Psoas muscle (tissue), 8 donors: Measurements from ENCODE around the gene TCTN2. TPM values are rescaled to one million over a fixed set of nuclear protein-coding genes. Genes with fewer than 3 reads are reported as not detected.
A peak's percentile ranks its signal among the peaks of the same experiment; 100 is the strongest.

Source experiments
- ATAC-seq, 4 donors: fragments of 200-7000 bp; cut with Tn5 transposase; one replicate each; pipeline ENCODE4 v1.9.1; 2020; ENCODE audit warnings: moderate library complexity in 3 of 4, mild to moderate bottlenecking in 2 of 4
- DNase-seq, 2 donors: peaks; one replicate each; pipeline ENCODE4 v3.0.0-alpha.2; 2020
- H3K27ac ChIP-seq: fragments of 200-600 bp; one replicate; pipeline ENCODE4 v1.8.0; 2022
- H3K27me3 ChIP-seq, 3 donors: fragments of 200-600 bp in 1 of 3; one replicate each; pipeline versions ENCODE4 v1.6.1 to v1.8.0; 2013 to 2022; ENCODE audit warnings: low read length in 2 of 3, mild to moderate bottlenecking in 2 of 3, moderate library complexity in 1 of 3; ENCODE audit not compliant: insufficient read depth in 3 of 3
- H3K36me3 ChIP-seq, 2 donors: fragments of 200-600 bp in 1 of 2; one replicate each; pipeline versions ENCODE4 v1.6.1 to v1.8.0; 2013 to 2022; ENCODE audit warnings: low read depth in 1 of 2, mild to moderate bottlenecking in 1 of 2, moderate library complexity in 1 of 2; ENCODE audit not compliant: insufficient read depth in 1 of 2
- H3K4me1 ChIP-seq: fragments of 200-600 bp; one replicate; pipeline ENCODE4 v1.8.0; 2022
- H3K4me3 ChIP-seq: fragments of 200-600 bp; one replicate; pipeline ENCODE4 v1.8.0; 2022; ENCODE audit warnings: mild to moderate bottlenecking
- H3K9me3 ChIP-seq: fragments of 200-600 bp; one replicate; pipeline ENCODE4 v1.8.0; 2022
- CTCF ChIP-seq: fragments of 200-600 bp; IDR thresholded peaks from one replicate; pipeline ENCODE4 v1.8.0; 2022; ENCODE audit warnings: antibody characterized with exemption
- WGBS, 3 donors: extraction: QIAGEN DNeasy Blood & Tissue Kit; methylation state at CpG; one replicate each; pipeline versions ENCODE4 v1.1.6 to v1.1.7; 2013; 5-methylcytosine and 5-hydroxymethylcytosine counted together
- intact Hi-C, 2 donors: fragments of 100-400 bp; cut with DNase I; formaldehyde crosslinking; loops; one replicate each; pipeline versions ENCODE4 v1.11.0 to v1.14.2; 2022
- polyA plus RNA-seq, 3 donors: library from polyadenylated mRNA; stranded (reverse); fragments of 200-250 nt; gene quantifications; one replicate each; pipeline ENCODE4 v1.2.3, GENCODE V29; 2013
- total RNA-seq, 4 donors: library from RNA; stranded (reverse); fragmentation: NEBNext Ultra II Directional in 2 of 4; extraction: Animal tissue kit (Norgen Biotek cat#: 25700) in 2 of 4; gene quantifications; one replicate each; pipeline versions ENCODE4 v1.2.1 to v1.2.4, GENCODE V29; 2021 to 2023
- donor health status: healthy with polysubstance abuse.
- donor health status: DM: no; HTN: no; CAD: no; lungs with moderate emphysema.
- donor health status: Bipolar disorder and iron deficiency.
- donor health status: healthy.
- donor health status: DM: yes; HTN: yes; CAD: no.
- donor health status: DM: no; HTN: no; CAD: no.
- donor health status: DM: no; HTN: no; CAD: no.
- donor health status: DM: yes; HTN: yes; CAD: no.

TCTN2 gene
- total and polyA plus RNA-seq, 7 donors = 1.1 to 8.1 (median 1.8) TPM

- intact Hi-C loops = loop anchor here in 1 of 2 donors (10.0 kb wide), 1 partner anchor 351 kb away; no protein-coding TSS in a partner anchor
- Histone ChIP-seq H3K4me3 (peak overlapping the region; percentile 88), H3K27me3 (no peaks in the 10 kb centered on the region), H3K4me1 (peaks cover 9% of the 10 kb centered on the region), H3K27ac (peak overlapping the region; percentile 88), H3K9me3 (no peaks in the 10 kb centered on the region), H3K36me3 (peaks cover 5 to 31% of the 10 kb centered on the region in 2 donors)
- DNase-seq = no peak
- 9 to 12% (median 10%) methylated on average over 19 of the region's 19 CpGs for WGBS, 3 donors
- no peak for TF ChIP-seq CTCF
- peak in 1 of 4 donors; percentile 6 for ATAC-seq
Measured at GRCh38 chr12:123634142-123634561, 36.8 kb upstream of the TCTN2 start.

GRCh38 chr12:123643911-123644310, 27.0 kb upstream of the TCTN2 start:
- peaks cover 2 to 90% of the 10 kb centered on the region in 2 donors for H3K36me3 ChIP-seq
- intact Hi-C loops = no loop called here
- TF ChIP-seq CTCF = no peak
- no peaks in the 10 kb centered on the region for H3K9me3 ChIP-seq
- 85 to 93% (median 91%) methylated on average over 7 of the region's 7 CpGs for WGBS, 3 donors
- no peak overlapping the region for H3K4me3 ChIP-seq
- H3K27ac ChIP-seq = no peak overlapping the region
- ATAC-seq = no peak
- no peaks in the 10 kb centered on the region for H3K4me1 ChIP-seq
- no peaks in the 10 kb centered on the region for H3K27me3 ChIP-seq
- no peak for DNase-seq

- Histone ChIP-seq H3K4me3 (no peak overlapping the region), H3K9me3 (no peaks in the 10 kb centered on the region), H3K4me1 (no peaks in the 10 kb centered on the region), H3K27me3 (no peaks in the 10 kb centered on the region), H3K27ac (no peak overlapping the region), H3K36me3 (peaks cover 2 to 93% of the 10 kb centered on the region in 2 donors)
- intact Hi-C loops = no loop called here
- ATAC-seq (no peak), DNase-seq (no peak)
- no peak for TF ChIP-seq CTCF
- 96 to 98% (median 97%) methylated on average over 3 of the region's 3 CpGs for WGBS, 3 donors
Measured at GRCh38 chr12:123645380-123645779, 25.5 kb upstream of the TCTN2 start.

GRCh38 chr12:123645878-123646277, 25.0 kb upstream of the TCTN2 start:
- no peaks in the 10 kb centered on the region for H3K27me3 ChIP-seq
- WGBS, 3 donors = 76 to 86% (median 80%) methylated on average over 5 of the region's 5 CpGs
- DNase-seq (no peak), ATAC-seq (no peak)
- H3K4me1 ChIP-seq = no peaks in the 10 kb centered on the region
- intact Hi-C loops = no loop called here
- no peak for TF ChIP-seq CTCF
- no peaks in the 10 kb centered on the region for H3K9me3 ChIP-seq
- no peak overlapping the region for H3K27ac ChIP-seq
- no peak overlapping the region for H3K4me3 ChIP-seq
- peaks cover 2 to 93% of the 10 kb centered on the region in 2 donors for H3K36me3 ChIP-seq

- ATAC-seq = no peak
- no peak overlapping the region for H3K4me3 ChIP-seq
- H3K4me1 ChIP-seq = no peaks in the 10 kb centered on the region
- no peak for DNase-seq
- H3K36me3 ChIP-seq = peaks cover 4 to 94% of the 10 kb centered on the region in 2 donors
- H3K27me3 ChIP-seq = no peaks in the 10 kb centered on the region
- intact Hi-C loops = no loop called here
- WGBS, 3 donors = 91 to 94% (median 91%) methylated on average over 5 of the region's 5 CpGs
- no peak for TF ChIP-seq CTCF
- no peak overlapping the region for H3K27ac ChIP-seq
- H3K9me3 ChIP-seq = no peaks in the 10 kb centered on the region
Measured at GRCh38 chr12:123648401-123648800, 22.5 kb upstream of the TCTN2 start.
